GM18520 (cell line): Measurements from ENCODE around the gene GPR149.
"Not testable (repeated sequence)": the region's sequence is repeated elsewhere in the genome, so short reads cannot be mapped to it uniquely, and the experiment has no call there.

ENCODE experiments used
- ATAC-seq: cut with Tn5 transposase; IDR thresholded peaks from one replicate; pipeline ENCODE4 v1.9.1; 2021; ENCODE audit not compliant: unreplicated experiment

GPR149 gene

GRCh38 chr3:154430014-154430413, at the start of gene GPR149:
GPR149 (minus strand) TSS chr3:154430190; CDS start chr3:154429615, 575 bp downstream.
- no peak for ATAC-seq

GRCh38 chr3:154473769-154474168, 43.8 kb upstream of the GPR149 start:
- ATAC-seq: no peak

GRCh38 chr3:154469585-154469984, 39.6 kb upstream of the GPR149 start:
- no peak for ATAC-seq

GRCh38 chr3:154464440-154465190, 34.6 kb upstream of the GPR149 start:
- ATAC-seq: no peak

- ATAC-seq: peak; percentile 43
These were observed 28.6 kb upstream of the GPR149 start for GRCh38 chr3:154458560-154458959.

GRCh38 chr3:154439081-154439480, 9.1 kb upstream of the GPR149 start:
- ATAC-seq: not testable (repeated sequence)

GRCh38 chr3:154431043-154431442, 1.1 kb upstream of the GPR149 start:
- ATAC-seq: no peak

- ATAC-seq: no peak
These were observed 1.4 kb downstream of the GPR149 start for GRCh38 chr3:154428286-154429206.

- no peak for ATAC-seq
These were observed 2.2 kb downstream of the GPR149 start for GRCh38 chr3:154427685-154428285.

GRCh38 chr3:154422694-154423093, 7.3 kb downstream of the GPR149 start:
- ATAC-seq: no peak

GRCh38 chr3:154421083-154421482, 8.9 kb downstream of the GPR149 start:
- no peak for ATAC-seq

GRCh38 chr3:154398084-154398967, 31.7 kb downstream of the GPR149 start:
- peak; percentile 93 for ATAC-seq

- no peak for ATAC-seq
These were observed 40.1 kb downstream of the GPR149 start for GRCh38 chr3:154389861-154390260.

GRCh38 chr3:154384479-154384878, 45.5 kb downstream of the GPR149 start:
- no peak for ATAC-seq

- no peak for ATAC-seq
These were observed 51.7 kb downstream of the GPR149 start for GRCh38 chr3:154378311-154378710.

- no peak for ATAC-seq
These were observed 62.8 kb downstream of the GPR149 start for GRCh38 chr3:154367221-154367620.

- no peak for ATAC-seq
These were observed 65.1 kb downstream of the GPR149 start for GRCh38 chr3:154364849-154365248.

- ATAC-seq: no peak
These were observed 68.9 kb downstream of the GPR149 start for GRCh38 chr3:154361099-154361498.

GRCh38 chr3:154356009-154356408, 74.0 kb downstream of the GPR149 start:
- no peak for ATAC-seq

GRCh38 chr3:154349223-154349622, 80.8 kb downstream of the GPR149 start:
- ATAC-seq: no peak
